ENCODE data around the gene DLX4.

DLX4 gene

DNA sequence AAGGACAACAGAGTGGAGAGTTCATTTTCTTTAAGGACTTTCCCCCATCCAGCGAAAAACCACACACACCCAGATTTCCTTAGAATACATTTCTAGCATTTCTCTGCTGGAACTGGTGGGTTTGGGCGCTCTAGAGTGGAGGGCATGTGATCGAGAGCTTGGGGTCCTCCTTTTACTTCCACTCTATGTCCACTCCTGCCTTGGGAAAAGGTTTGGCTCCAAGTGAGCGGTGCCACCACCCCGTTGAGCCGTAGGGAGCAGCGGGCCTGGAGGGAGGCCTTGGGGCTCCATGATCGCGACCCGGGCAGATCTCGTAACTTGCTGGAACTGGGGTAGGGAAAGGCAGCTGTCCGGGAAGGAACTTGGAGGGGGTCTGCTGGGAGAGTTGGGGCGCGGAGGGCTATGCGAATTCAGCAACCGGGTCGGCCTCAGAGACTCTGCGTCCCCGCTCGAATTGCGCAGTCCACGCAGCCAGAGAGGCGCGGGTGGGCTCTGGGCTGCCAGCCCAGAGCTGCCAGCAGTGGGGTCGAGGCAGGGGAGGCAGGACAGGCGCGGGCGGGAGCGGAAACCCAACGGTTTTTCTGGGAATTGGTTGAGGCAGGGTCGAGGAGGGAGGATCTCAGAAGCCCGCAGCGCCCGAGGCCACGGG, 2.3 kb downstream of the DLX4 start:
- no peak overlapping the region for H3K9ac ChIP-seq (ENCODE audit: low read length)
- H3K36me3 ChIP-seq (ENCODE audit: control insufficient read depth, insufficient read depth, low read length, severe bottlenecking): no peaks in the 10 kb centered on the region
- peaks cover 3% of the 10 kb centered on the region for H3K9me3 ChIP-seq (ENCODE audit: control insufficient read depth, low read length)
- H3K4me3 ChIP-seq (ENCODE audit: low read length): peak overlapping the region; percentile 44
- DNase-seq (ENCODE audit: low read depth): no peak
- peaks cover 68% of the 10 kb centered on the region for H3K27me3 ChIP-seq (replicated peaks; ENCODE audit: control insufficient read depth, insufficient read depth, low read length)
- H3K4me1 ChIP-seq (ENCODE audit: control insufficient read depth, insufficient read depth, low read length): peaks cover 9% of the 10 kb centered on the region

DNA sequence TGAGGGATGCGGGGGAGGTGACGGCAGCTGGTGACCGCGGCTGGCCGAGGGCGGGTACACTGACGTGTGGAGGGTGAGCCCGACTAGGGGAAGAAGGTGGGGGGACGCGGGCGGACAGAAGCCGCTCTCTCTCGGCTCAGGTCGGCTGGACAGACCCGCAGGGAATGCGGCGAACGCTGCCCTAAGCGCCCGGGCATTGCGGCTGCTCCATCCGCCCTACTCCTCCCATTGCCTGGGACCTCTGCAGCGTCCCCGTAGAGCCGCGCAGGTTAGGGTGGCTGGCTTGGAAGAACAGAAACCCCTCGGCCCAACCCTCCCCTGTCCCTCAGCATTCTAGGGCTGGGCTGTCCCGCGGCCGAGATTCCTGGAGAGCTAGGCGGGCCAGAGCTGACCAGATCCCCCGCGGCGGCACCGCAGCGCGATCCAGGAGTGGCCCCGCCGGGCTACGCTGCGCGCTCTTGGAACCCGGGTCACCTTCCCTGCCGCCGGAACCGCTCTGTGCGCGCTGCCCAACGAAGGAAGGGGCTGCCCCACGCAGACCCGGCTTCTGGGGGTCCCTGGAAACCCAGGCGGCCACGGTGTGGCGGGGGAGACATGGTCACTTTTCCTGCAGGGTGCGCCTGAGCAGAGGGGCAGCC, 3.0 kb downstream of the DLX4 start:
- H3K4me3 ChIP-seq (ENCODE audit: low read length): peak overlapping the region; percentile 44
- H3K27me3 ChIP-seq (replicated peaks; ENCODE audit: control insufficient read depth, insufficient read depth, low read length): peaks cover 63% of the 10 kb centered on the region
- DNase-seq (ENCODE audit: low read depth): peak; percentile 20
- peaks cover under 1% of the 10 kb centered on the region for H3K9me3 ChIP-seq (ENCODE audit: control insufficient read depth, low read length)
- no peak overlapping the region for H3K9ac ChIP-seq (ENCODE audit: low read length)
- no peaks in the 10 kb centered on the region for H3K36me3 ChIP-seq (ENCODE audit: control insufficient read depth, insufficient read depth, low read length, severe bottlenecking)
- H3K4me1 ChIP-seq (ENCODE audit: control insufficient read depth, insufficient read depth, low read length): peaks cover 9% of the 10 kb centered on the region

DNA sequence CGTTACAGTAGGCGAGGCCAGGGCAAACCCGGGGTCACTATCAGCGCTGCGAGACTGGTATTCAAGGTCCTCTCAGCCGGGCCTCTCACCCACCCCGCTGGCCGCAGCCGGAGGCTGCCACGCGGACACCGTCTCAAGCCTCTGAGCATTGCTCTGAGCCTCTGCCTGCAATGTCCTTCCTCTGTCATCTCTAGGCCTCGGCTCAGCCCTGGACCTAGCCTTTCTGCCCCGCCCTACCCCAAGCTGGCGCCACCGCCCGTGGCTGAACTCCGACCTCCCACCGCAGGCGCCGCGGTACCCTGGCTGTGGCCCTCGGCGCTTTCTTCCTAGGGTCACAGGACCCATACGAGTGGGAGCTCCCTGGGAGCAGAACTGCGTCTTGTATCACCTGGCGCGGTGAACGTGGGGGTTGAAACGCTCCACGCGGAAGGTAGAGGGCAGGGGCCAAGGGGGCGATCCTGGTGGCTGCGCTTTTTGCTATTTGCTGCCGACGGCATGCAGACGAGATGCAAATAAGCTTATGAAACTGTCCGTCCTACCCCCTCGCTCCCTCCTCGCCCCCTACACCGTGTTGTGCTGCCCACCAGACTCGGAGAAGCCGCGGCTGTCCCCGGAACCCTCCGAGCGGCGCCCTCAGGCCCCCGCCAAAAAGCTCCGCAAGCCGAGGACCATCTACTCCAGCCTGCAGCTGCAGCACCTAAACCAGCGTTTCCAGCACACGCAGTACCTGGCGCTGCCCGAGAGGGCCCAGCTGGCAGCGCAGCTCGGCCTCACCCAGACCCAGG, 3.7 kb downstream of the DLX4 start:
- Histone ChIP-seq H3K36me3 (ENCODE audit: control insufficient read depth, insufficient read depth, low read length, severe bottlenecking) (no peaks in the 10 kb centered on the region), H3K9me3 (ENCODE audit: control insufficient read depth, low read length) (no peaks in the 10 kb centered on the region), H3K4me1 (ENCODE audit: control insufficient read depth, insufficient read depth, low read length) (peaks cover 14% of the 10 kb centered on the region), H3K27me3 (replicated peaks; ENCODE audit: control insufficient read depth, insufficient read depth, low read length) (peaks cover 56% of the 10 kb centered on the region), H3K4me3 (ENCODE audit: low read length) (peak overlapping the region; percentile 44), H3K9ac (ENCODE audit: low read length) (no peak overlapping the region)
- no peak for DNase-seq (ENCODE audit: low read depth)

DNA sequence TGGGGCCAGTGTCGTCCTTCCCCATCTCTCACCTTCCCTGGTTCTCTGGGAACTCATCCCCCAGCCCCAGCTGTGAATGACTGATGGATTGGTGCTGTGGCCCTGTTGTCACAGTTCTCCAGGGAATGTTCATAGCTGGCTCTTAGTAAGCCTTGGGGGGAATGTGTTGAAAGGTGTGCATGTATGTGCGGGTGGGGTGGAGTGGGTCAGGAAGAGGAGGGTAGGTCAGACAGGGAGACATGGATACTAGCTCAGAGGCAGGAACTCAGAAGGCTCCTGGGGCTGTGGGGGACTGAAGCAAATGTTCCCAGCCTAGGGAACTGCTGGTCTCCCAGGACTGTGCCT, 4.3 kb downstream of the DLX4 start:
- Histone ChIP-seq H3K4me1 (ENCODE audit: control insufficient read depth, insufficient read depth, low read length) (peaks cover 20% of the 10 kb centered on the region), H3K27me3 (replicated peaks; ENCODE audit: control insufficient read depth, insufficient read depth, low read length) (peaks cover 53% of the 10 kb centered on the region), H3K9ac (ENCODE audit: low read length) (no peak overlapping the region), H3K9me3 (ENCODE audit: control insufficient read depth, low read length) (no peaks in the 10 kb centered on the region), H3K36me3 (ENCODE audit: control insufficient read depth, insufficient read depth, low read length, severe bottlenecking) (no peaks in the 10 kb centered on the region), H3K4me3 (ENCODE audit: low read length) (no peak overlapping the region)
- no peak for DNase-seq (ENCODE audit: low read depth)

DNA sequence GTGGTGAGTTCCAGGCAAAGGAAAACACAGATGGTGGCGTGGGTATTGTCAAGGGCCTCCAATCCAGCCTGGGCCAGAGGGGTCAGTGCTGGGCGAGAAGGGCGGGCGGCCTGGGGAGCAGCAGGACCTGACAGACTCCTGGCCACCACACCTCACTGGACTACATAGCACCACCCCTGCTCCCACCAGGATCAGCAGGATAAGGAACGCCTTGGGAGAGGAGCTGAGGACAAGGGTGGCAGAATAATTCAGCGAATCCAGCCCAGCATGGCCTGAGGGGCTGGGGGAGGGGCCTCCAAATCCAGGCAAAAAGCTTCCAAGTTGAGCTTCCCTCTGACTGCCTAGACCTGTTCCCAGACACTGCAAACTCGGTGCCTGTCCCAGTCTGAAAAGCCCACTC, 6.5 kb downstream of the DLX4 start:
- Histone ChIP-seq H3K4me1 (ENCODE audit: control insufficient read depth, insufficient read depth, low read length) (peaks cover 23% of the 10 kb centered on the region), H3K4me3 (ENCODE audit: low read length) (no peak overlapping the region), H3K9me3 (ENCODE audit: control insufficient read depth, low read length) (no peaks in the 10 kb centered on the region), H3K9ac (ENCODE audit: low read length) (no peak overlapping the region), H3K27me3 (replicated peaks; ENCODE audit: control insufficient read depth, insufficient read depth, low read length) (peaks cover 42% of the 10 kb centered on the region), H3K36me3 (ENCODE audit: control insufficient read depth, insufficient read depth, low read length, severe bottlenecking) (no peaks in the 10 kb centered on the region)
- DNase-seq (ENCODE audit: low read depth): no peak

DNA sequence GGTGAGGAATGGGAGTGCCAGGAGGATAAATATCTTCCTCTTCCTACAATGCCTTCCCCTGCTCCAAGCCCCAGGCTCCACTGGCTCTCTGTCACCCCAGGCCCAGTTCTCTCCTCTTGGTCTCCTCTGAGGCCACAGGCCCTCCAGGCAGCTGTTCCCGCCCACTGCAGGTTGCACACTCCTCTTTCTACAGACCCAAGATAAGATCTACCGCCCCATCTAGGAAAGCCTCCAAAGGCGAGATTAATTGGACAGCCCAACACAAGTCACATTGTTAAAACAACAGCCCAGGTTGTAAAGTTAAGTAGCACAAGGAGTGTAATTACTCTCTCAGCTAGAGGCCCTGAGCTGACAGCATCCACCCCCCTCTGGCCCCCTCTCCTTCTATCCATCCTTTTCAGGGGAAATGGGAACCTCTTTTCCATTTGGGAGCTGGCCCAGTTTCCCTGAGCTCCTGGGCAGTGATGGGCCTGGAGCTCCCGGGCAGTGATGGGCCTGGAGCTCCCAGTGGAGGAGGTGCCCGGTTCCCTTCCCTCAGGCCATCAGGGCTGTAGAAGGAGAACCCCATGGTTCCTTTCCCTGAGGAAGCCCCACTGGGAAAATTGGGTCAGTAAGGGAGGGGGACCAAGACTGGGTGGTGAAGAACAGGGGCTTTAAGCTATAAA, 7.3 kb downstream of the DLX4 start:
- peaks cover 23% of the 10 kb centered on the region for H3K4me1 ChIP-seq (ENCODE audit: control insufficient read depth, insufficient read depth, low read length)
- H3K9me3 ChIP-seq (ENCODE audit: control insufficient read depth, low read length): no peaks in the 10 kb centered on the region
- no peak for DNase-seq (ENCODE audit: low read depth)
- no peaks in the 10 kb centered on the region for H3K36me3 ChIP-seq (ENCODE audit: control insufficient read depth, insufficient read depth, low read length, severe bottlenecking)
- H3K4me3 ChIP-seq (ENCODE audit: low read length): no peak overlapping the region
- peaks cover 38% of the 10 kb centered on the region for H3K27me3 ChIP-seq (replicated peaks; ENCODE audit: control insufficient read depth, insufficient read depth, low read length)
- no peak overlapping the region for H3K9ac ChIP-seq (ENCODE audit: low read length)

DNA sequence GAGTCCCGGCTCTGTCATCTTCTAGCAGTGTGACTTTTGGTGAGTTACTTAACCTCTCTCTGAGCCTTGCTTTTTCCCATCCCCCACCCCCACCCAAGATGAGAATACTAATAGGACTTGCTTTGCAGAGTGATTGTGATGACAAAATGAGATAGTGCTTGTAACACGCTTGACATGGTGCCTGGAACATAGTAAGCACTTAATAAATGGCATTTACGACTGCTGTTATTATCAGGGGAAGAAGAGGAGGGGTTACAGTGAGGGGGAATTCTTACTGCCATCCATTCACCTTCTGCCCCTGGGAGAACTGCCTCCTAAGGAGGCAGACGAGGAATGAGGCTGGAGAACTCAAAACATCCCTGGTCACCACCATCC, 7.8 kb downstream of the DLX4 start:
- DNase-seq (ENCODE audit: low read depth): no peak
- peaks cover 33% of the 10 kb centered on the region for H3K27me3 ChIP-seq (replicated peaks; ENCODE audit: control insufficient read depth, insufficient read depth, low read length)

DNA sequence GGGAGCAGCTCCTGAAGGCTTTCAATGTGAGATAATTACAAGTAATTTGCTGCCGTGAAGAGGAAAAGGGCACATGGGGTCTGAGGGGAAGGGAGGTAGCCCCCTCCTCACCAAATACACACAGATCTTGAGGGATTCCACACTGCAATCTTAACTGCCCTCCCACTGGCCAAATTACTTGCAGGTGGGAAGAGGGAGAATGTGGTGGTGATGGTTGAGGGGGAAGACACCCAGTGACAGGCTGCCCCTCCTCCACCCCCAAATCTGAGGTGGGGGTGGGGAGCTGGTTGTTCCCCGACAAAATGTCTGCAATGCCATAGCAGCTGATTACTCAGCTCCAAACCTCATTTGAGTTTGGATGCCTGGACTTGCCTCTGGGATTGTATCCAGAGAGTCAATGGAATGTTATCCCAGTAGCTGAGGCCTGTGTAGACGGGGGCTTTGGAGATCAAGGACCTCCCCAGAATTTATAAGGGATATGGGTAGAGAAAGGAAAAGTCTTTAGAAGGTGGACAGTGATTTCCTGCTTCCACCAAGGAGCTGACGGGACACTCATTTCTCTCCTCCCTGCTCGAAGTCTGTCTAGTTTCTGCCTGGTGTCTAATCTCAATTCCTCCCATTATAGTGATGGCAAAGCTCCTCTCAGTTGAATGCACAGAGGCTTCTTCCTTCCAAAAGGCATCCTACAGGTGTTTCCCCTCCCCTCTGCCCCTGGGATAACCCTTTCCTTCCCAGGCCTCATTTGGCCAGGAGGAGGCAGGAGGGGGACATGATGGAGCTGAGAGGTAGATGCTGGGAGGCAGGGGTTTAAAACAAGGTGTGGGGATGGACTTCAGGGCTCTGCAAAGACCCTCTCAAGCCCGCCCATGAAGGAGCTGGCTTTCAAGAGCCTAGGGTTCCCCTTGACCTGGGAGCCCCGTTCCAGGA, 8.7 kb downstream of the DLX4 start:
- Histone ChIP-seq H3K4me1 (ENCODE audit: control insufficient read depth, insufficient read depth, low read length) (peaks cover 14% of the 10 kb centered on the region), H3K4me3 (ENCODE audit: low read length) (no peak overlapping the region), H3K9ac (ENCODE audit: low read length) (no peak overlapping the region), H3K9me3 (ENCODE audit: control insufficient read depth, low read length) (no peaks in the 10 kb centered on the region), H3K27me3 (replicated peaks; ENCODE audit: control insufficient read depth, insufficient read depth, low read length) (peaks cover 23% of the 10 kb centered on the region), H3K36me3 (ENCODE audit: control insufficient read depth, insufficient read depth, low read length, severe bottlenecking) (no peaks in the 10 kb centered on the region)
- DNase-seq (ENCODE audit: low read depth): no peak

More for the DNA sequence above, 7.8 kb downstream of the DLX4 start:
- H3K4me3 ChIP-seq (ENCODE audit: low read length): no peak overlapping the region
- no peaks in the 10 kb centered on the region for H3K36me3 ChIP-seq (ENCODE audit: control insufficient read depth, insufficient read depth, low read length, severe bottlenecking)
- H3K4me1 ChIP-seq (ENCODE audit: control insufficient read depth, insufficient read depth, low read length): peaks cover 19% of the 10 kb centered on the region
- H3K9me3 ChIP-seq (ENCODE audit: control insufficient read depth, low read length): no peaks in the 10 kb centered on the region
- H3K9ac ChIP-seq (ENCODE audit: low read length): no peak overlapping the region

DNA sequence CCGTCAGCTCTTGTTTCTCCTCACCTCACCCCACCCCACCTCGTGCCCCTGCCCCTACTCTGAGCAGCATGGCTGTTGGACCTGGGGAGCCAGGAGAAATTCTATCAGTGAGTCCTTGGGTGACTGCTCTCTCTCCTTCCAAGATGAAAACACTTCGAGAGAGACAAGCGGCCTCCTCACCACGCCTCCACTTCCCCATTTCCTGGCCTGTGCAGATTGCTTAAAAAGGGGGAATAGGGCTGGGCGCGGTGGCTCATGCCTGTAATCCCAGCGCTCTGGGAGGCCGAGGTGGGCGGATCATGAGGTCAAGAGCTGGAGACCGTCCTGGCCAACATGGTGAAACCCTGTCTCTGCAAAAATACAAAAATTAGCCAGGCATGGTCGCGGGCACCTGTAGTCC, 9.5 kb downstream of the DLX4 start:
- Histone ChIP-seq H3K4me3 (ENCODE audit: low read length) (no peak overlapping the region), H3K9ac (ENCODE audit: low read length) (no peak overlapping the region), H3K9me3 (ENCODE audit: control insufficient read depth, low read length) (no peaks in the 10 kb centered on the region), H3K36me3 (ENCODE audit: control insufficient read depth, insufficient read depth, low read length, severe bottlenecking) (no peaks in the 10 kb centered on the region), H3K27me3 (replicated peaks; ENCODE audit: control insufficient read depth, insufficient read depth, low read length) (peaks cover 16% of the 10 kb centered on the region), H3K4me1 (ENCODE audit: control insufficient read depth, insufficient read depth, low read length) (peaks cover 14% of the 10 kb centered on the region)
- DNase-seq (ENCODE audit: low read depth): no peak

DNA sequence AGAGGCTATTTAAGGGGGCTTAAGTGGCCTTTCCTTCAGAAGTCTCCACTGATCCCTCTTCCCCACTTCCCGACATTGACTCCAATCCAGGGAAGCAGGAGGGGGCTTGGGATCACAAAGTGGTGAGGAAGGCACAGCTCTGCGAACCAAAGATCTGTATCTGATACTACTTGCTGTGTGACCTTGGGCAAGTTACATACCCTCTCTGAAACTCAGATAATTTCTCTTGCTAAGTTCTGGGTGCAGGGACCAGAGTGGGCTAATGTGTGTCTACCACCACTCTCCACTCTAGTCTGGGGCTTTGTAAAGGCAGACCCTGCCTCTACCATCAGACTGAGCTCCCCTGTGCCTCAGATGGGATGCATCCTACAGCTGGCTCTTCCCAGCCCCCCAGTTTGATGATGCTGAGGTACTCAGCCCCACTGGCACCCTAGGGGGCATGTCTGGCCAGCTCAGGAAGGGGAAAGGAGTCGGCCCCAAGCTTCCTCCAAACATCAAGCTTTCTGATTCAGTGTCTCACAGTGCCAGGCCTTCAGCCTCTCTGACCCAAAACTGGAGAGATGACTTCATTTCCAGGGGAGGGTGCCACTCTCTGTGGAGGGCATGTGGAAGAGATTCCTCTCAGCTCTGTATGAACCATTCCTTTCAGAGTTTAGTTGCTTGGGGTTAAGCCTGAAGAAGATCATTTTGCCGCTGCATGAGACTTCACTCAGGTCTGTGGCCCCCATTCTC, 10.9 kb downstream of the DLX4 start:
- no peak for DNase-seq (ENCODE audit: low read depth)
- peaks cover 2% of the 10 kb centered on the region for H3K27me3 ChIP-seq (replicated peaks; ENCODE audit: control insufficient read depth, insufficient read depth, low read length)
- no peak overlapping the region for H3K4me3 ChIP-seq (ENCODE audit: low read length)
- H3K9ac ChIP-seq (ENCODE audit: low read length): no peak overlapping the region
- peaks cover 14% of the 10 kb centered on the region for H3K4me1 ChIP-seq (ENCODE audit: control insufficient read depth, insufficient read depth, low read length)
- no peaks in the 10 kb centered on the region for H3K9me3 ChIP-seq (ENCODE audit: control insufficient read depth, low read length)
- no peaks in the 10 kb centered on the region for H3K36me3 ChIP-seq (ENCODE audit: control insufficient read depth, insufficient read depth, low read length, severe bottlenecking)
